LHCN-M2 (cell line): ENCODE measurements around the gene UBE2R2. TPM values are rescaled to one million over a fixed set of nuclear protein-coding genes. Genes with fewer than 3 reads are reported as not detected.
"Not testable (repeated sequence)": the region's sequence is repeated elsewhere in the genome, so short reads cannot be mapped to it uniquely, and the experiment has no call there.

ENCODE experiments used
- DNase-seq: peaks from one replicate; pipeline ENCODE4 v3.0.0-alpha.2; 2012; ENCODE audit warnings: low read depth
- total RNA-seq: library from RNA; depleted of rRNA; stranded (reverse); fragments of >200 nt; gene quantifications from 2 replicates; pipeline ENCODE4 v1.2.3, GENCODE V29; 2014

The UBE2R2 gene
- total RNA-seq, 1 experiment from 2014 or later, result 18.6 TPM

DNA sequence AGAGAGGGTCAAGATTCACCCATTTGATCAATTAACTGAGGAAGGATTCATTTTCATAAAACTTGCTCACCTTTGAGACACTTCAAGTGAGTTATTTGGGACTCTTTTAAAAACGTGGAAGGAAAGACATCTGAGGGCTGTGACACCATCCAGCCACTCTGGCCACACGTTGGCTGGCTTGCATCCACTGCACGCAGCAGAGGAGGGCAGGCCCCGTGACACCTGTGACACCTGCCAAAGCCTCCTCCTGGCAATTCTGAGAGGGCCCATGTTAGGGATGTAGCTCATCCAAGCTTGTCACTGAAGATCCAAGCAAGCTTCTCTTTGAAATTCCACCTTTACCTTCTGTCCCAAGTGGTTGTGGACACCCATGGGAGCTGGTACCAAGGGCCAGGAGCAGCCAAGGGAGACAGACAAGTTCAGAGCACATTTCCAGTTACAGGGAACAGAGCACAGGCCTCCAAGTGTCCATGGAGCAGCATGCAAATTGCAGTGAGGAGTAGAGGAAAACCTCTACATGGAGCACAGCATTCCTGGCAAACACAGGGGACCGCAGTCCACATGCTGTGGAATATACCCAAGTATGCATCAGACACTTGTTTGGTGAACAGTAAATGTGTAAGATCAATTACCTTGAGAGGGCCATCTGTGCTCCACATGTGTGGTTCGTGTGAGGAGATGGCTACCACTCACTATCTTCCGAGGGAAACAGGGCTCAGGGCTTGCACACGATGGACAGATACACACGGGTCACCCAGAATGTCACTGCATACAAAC is 16.8 kb upstream of the UBE2R2 start:
- no peak for DNase-seq

DNA sequence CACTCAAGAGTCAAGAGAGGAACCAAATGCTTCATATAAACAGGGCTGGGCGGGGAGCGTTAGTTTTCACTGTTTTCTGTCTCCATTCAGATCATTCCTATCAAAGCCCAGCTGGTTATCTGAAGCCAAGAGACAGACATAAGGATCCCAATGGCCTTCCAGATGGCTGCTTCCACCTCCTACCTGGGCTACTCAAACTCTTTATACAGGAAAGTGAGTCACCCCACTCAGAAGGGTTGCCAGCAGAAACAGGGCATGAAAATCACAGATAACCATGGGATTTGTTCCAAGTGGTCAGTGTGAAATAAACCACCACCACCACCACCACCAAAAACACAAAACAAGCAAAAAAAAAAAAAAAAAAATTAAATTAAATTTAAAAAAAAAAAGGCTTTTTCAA is 16.1 kb upstream of the UBE2R2 start:
- DNase-seq, result no peak

DNA sequence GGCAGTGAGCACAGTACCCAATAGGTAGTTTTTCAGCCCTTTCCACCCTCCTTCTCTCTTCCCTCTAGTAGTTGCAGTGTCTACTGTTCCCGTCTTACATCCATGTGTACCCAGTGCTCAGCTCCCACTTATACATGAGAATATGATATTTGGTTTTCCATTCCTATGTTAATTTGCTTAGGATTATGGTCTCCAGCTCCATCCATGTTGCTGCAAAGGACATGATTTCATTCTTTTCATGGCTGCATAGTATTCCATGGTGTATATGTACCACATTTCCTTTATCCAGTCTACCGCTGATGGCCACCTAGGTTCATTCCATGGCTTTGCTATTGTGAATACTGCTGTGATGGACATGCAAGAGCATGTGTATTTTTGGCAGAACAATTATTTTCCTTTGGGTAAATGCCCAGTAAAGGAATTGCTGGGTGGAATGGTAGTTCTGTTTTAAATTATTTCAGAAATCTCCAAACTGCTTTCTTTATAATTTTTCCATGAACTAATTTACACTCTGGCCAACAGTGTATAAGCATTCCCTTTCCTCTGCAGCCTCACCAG is 14.9 kb upstream of the UBE2R2 start:
- not testable (repeated sequence) for DNase-seq

DNA sequence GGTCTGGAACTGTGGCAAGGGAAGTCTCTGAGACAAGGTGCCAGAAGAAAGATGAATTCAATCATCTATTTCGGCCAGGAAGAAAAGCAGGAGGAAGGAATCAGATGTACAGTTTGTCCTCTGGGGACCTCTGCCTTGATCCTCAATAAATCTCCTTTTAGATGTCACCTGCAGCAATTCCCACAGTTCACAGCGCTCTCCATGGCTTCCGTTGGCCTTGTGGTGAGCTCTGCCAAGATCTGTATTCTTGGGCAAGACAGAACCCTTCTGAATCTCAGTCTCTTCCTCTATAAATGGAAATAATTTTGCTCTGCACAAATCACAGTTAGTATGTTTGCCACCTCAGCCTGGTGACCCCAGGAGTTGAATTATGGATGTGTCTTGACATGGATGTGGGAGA is 12.8 kb upstream of the UBE2R2 start:
- DNase-seq, result not testable (repeated sequence)

DNA sequence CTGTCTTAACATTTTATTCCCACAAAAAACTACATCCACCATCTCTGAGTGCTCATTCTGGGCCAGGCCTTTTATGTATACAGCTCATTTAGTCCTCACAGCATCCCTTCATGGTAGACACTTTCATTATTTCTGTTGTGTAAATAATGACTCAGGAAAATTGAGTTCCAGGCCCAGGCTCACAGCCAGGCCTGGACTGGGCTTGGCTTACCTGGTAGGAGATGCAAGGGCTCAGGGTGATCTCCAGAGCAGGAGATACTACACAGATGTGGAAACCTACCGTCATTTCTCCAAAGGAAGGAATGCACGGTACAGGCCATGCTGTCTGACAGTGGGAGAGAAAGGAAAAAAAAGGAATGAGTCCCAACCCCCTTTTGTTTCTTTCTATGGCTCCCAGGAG is 9.8 kb upstream of the UBE2R2 start:
- DNase-seq, result not testable (repeated sequence)

DNA sequence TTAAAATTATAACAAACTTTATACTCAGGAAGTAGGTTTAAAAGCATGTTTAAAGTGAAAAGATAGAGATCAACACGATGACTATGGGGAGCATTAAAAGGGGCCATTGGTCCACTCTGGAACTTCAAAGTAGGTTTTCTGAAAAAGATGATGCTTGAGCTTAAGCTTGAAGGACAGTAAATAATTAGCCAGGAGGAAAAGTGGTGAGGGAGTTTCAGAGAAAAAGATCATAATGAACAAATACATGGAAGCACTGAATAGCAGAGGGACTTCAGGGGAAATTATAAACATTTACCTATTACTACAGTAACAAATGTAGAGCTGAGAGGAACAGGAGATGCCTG is 8.0 kb upstream of the UBE2R2 start:
- not testable (repeated sequence) for DNase-seq

DNA sequence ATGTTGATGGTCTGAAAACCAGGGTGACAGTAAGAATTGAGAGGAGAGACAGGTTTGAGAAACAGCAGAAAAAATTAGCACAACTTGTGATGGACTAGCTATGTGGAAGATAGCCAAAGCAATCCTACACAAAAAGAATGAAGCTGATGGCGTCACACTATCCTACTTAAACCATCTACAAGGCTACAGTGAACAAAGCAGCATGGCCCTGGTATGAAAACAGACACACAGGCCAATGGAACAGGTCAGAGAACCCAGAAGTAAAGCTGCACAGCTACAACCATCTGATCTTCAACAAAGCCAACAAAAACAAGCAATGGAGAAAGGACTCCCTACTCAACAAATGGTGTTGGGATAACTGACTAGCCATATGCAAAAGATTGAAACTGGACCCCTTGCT is 7.5 kb upstream of the UBE2R2 start:
- DNase-seq, result no peak

DNA sequence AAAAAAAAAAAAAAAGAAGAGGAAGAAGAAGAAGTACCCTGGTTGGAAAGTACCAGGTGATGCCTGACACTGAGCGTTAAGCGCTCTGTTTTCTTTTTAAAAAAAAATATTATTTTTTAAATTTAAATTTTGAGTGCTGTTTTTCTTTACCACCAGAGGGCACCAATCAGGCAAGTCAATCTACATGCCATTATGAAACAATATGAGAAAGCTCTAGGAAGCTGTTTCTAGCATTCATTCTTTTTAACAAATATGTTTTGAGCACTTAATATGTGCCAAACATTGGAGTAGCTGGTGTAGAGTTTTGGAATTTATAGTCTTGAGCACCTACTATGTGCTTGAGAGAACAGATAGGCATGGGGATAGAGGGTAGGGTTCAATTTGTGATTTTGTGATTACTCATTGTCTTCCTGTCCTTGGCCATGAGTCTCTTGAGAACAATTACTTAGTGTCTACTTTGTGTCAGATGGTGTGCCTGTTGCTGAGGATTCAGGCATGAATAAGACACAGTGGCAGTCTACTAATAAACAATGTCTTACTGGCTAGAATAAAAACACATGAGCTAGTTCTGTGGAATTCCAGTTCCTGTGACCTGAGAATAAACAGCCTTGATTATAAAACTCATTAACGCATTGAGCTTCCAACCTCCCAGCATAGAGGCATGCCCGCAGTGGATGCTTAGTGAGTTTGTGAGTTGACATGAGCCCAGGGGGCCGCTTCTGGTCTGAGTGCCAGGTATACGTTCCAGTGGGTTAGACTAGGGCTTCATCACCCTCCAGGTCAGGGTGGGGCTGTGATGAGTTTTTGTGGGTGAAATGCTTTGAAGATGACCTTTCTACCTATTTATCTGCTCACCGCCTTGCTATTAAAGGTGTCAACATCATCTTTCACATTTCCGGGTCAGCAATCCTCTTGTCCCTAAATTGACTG is 3.0 kb upstream of the UBE2R2 start:
- peak; percentile 77 for DNase-seq

DNA sequence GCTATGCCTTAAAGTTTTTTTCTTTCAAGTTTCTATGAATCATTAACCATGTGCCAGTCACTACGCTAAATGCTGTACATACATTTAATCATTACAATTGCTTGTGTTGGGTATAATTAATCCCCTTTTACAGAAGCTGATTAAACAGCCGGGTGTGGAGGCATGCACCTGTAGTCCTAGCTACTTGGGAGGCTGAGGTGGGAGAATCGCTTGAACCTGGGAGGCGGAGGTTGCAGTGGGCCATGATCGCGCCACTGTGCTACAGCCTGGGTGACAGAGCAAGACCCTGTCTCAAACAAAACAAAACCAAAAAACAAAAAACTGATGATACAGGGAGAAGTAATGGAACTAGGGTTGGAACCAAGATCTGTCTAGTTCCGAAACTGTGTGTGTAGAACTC is 1.2 kb upstream of the UBE2R2 start:
- no peak for DNase-seq

DNA sequence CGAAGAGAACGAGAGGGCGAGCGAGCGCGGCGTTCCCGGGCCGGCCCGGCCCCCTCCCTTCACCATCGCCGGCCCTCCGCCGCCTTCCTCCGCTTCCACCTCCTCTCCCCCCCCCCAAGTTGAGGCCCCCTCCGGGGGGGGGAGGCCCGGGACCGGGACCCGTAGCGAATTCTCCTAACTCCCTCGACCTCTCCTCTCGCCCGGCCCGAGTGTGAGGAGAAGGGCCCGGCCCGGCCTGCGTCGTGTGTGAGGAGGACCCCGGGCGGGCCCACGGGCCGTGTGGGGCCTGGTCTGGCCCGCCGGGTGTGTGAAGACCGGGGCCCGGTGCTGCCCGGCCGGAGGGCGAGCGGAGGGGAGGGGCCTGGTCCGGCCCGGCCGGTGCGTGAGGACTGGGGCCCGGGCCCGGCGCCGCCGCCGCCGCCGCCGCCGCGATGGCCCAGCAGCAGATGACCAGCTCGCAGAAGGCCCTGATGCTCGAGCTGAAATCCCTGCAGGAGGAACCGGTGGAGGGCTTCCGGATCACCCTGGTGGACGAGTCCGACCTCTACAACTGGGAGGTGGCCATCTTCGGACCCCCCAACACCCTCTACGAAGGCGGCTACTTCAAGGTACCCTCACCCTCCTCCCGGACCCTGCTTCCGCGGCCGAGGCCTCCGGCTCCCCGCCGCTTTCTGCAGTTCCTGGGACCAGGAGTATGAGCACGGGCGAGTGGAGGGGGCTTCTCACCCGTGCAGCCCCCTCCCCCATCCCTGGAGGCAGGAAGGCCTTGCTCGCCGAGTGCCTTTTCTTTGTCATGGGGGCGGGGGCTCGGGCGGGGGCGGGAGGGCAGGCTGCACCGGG is 587 bp downstream of the UBE2R2 start:
- DNase-seq, result peak; percentile 74

DNA sequence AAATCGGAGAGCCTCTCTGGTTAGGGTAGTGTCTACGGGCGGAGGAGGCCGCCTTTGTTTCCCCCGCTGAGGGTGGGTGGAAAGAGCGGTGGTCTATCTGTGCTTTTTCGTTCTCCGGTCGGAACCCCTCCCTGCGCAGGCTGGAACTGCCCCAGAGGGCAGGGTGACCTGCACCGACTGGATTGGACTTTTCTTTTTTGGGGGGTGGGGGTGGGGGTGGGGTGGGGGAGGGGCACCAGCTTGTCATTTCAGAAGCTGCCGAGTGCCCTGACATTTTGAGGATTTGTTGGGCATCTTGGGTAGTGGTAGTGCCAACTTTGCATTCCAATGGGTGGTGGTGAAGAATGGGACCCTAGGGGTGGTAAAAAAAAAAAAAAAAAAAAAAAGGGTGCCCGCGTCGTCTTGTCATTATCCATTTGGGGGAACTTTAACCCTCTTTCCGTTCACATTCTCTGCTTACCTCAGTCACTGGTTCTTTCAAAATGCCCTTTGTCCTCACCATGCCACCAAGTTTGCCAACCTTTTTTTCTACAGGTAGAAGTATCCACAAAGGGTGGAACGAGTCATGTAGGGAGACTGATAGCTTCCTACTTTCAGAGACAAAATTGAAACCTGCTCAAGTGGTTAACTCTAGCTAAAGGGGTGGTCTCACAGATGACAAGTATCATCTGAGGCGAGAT is 1.3 kb downstream of the UBE2R2 start:
- no peak for DNase-seq

DNA sequence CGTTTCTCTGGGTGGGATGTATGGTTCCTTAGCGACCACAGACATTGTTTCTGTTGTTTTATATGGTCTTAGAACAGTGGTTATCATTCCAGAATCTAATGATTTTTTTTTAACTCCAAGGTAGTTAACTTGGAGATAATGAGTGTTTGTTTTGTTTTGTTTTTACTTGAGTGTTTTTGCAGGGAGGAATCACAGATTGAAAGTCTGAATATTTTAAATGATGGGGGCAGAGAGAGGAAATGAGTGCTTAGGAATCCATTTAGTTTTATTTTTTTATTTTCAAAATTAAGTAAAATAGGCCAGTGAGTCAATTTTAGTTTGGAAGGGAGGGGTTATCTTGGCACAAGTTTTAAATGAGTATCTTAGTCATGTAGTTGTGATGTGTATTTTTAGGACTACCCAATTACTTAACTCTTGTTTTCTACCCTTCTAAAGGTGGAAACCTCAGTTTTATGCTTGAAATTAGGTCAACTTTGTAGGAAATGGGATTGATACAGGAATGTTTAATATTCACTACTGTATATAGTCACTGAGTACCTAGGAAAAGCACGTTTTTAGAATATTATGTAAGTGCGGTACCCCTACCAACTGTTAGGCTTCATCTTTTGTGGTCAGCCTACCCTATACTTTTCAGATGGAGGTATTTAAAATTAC is 2.0 kb downstream of the UBE2R2 start:
- DNase-seq, result no peak

DNA sequence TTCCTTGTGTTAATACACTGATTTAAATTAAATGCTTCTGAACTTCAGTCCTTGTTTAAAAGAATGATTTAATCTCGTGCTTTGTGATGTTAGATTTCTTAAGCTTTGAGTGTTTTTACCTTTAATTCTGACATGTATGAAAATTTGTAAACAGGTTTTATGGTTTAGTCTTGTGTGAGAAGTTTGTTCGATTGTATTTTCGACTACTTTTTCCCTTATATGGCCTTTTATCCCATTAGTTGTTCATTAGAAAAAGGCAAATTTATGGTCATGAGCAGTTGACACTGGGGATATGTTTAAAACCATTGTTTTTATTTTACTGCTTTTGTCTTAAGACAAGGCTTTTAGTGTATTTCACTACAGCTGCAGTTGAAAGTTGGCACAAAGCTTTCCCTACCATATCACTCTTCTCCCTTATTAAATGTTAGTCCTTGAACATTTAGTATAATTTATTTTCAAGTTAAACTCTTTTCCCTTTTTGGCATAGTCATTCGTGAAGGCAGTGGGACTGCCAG is 3.3 kb downstream of the UBE2R2 start:
- DNase-seq, result no peak

DNA sequence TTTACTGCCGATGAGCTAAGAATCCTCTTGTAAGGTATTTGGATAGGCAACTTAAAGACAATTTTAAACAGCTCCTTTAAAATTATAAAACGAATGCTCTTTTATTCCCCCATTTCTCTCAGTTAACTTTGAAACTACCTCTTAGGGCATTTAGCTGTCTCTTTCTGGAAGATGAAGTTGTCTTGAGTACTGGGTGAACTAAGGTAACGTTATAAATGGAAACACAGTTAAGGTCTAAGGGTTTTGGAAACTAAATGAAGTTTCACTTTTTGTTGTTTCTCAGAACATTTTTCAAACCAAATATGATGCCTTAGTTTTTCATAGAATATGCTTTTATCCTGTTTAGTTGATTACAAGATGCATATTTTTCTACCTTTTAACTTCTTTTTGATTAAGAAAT is 6.8 kb downstream of the UBE2R2 start:
- no peak for DNase-seq

DNA sequence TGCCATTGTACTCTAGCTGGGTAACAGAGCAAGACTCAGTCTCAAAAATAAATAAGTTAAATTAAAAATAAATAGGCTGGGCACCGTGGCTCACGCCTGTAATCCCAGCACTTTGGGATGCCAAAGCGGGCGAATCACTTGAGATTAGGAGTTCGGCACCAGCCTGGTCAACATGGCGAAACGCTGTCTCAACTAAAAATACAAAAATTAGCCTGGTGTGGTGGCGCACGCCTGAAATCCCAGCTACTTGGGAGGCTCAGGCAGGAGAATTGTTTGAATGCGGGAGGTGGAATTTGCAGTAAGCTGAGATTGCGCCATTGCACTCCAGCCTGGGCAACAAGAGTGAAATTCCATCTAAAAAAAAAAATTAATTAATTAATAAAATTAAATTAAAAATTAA is 10.3 kb downstream of the UBE2R2 start:
- DNase-seq, result not testable (repeated sequence)

DNA sequence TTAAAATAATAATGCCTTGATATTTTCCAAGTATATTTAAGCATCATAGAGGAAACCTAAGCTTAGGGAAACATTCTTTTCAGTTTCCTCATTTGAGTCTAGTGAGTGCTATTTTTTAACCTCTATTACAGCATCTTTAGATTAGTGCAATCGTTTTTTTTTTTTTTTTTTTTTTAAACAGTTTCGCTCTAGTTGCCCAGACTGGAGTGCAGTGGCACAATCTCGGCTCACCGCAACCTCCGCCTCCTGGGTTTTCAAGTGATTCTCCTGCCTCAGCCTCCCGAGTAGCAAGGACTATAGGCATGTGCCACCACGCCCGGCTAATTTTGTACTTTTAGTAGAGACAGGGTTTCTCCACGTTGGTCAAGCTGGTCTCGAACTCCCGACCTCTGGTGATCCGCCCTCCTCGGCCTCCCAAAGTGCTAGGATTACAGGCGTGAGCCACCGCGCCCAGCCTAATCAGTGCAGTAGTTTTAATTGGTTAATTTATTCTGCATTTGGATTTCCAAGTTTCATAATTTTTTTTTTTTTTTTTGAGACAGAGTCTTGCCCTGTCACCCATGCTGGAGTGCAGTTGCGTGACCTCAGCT is 12.8 kb downstream of the UBE2R2 start:
- not testable (repeated sequence) for DNase-seq

DNA sequence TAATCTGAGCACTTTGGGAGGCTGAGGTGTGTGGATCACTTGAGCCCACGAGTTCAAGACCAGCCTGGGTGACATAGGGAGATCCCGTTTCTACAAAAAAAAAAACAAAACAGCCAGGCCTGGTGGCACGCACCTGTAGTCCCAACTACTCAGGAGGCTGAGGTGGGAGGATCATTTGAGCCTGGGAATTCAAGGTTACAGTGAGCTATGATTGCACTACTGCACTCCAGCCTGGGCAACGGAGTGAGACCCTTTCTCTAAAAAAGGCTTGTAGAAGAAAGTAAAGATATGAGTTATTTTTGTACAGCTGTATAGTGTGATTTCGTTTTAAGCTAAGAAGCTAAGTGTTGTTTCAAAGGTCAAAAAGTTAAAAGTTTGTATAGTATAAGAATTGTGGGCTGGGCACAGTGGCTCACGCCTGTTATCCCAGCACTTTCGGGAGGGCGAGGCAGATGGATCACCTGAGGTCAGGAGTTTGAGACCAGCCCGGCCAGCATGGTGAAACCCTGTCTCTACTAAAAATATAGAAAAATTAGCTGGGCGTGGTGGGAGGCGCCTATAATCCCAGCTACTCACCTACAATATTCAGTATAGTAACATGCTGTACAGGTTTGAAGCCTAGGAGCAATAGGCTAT is 18.8 kb downstream of the UBE2R2 start:
- no peak for DNase-seq

DNA sequence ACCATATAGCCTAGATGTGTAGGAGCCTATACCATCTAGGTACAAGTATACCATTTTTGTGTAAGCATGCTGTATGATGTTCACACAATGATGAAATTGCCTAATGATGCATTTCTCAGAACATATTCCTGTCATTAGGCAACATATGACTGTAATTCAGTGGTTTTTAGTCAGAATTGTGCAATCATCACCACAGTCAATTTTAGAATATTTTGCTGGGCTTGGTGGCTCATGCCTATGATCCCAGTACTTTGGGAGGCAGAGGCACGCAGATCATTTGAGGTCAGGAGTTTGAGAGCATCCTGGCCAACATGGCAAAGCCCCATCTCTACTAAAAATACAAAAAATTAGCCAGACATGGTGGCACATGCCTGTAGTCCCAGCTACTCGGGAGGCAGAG is 19.3 kb downstream of the UBE2R2 start:
- peak; percentile 94 for DNase-seq

DNA sequence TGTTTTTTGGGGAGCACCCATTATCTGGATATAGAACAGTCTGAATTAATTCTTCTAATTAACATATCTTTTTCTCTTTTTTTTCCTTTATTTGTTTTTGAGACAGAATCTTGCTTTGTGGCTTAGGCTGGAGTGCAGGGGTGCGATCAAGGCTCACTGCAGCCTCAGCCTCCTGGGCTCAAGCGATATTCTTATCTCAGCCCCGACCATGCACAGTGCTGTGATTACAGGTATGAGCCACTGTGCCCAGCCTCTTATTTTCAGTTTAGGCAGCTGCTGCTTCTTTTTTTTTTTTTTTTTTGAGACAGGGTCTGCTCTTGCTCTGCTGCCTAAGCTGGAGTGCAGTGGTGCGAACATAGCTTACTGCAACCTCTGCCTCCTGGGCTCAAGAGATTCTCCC is 20.2 kb downstream of the UBE2R2 start:
- no peak for DNase-seq
